OCI-LY7 (cell line): ENCODE measurements around the gene XRCC3.

Experiments used
- CTCF ChIP-seq: fragments of 200-600 bp; sonication (generic); conservative IDR thresholded peaks from 2 replicates; pipeline ENCODE4 v1.5.1; 2014; ENCODE audit warnings: mild to moderate bottlenecking, antibody characterized with exemption, low read length, moderate library complexity, mixed read lengths
- EZH2phosphoT487 ChIP-seq: fragments of 200-600 bp; sonication (generic); IDR thresholded peaks from 2 replicates; pipeline ENCODE4 v1.6.1; 2018; ENCODE audit warnings: low read depth, borderline replicate concordance, mild to moderate bottlenecking, mixed run types, antibody characterized with exemption, low read length, moderate library complexity, mixed read lengths

- no peak for TF ChIP-seq CTCF
- no peak for TF ChIP-seq EZH2phosphoT487
Observed at GRCh38 chr14:103669370-103669769, 45.9 kb downstream of the XRCC3 start.
